Astrocyte (in vitro differentiated cells and primary cell): ENCODE measurements around the gene SHB. TPM values are rescaled to one million over a fixed set of nuclear protein-coding genes. Genes with fewer than 3 reads are reported as not detected.

Experiments
- DNase-seq: peaks from one replicate; pipeline ENCODE4 v3.0.0-alpha.2; 2010; ENCODE audit warnings: low read depth
- FAIRE-seq: peaks from 2 replicates; lab custom pipeline; 2011; peaks lifted over from hg19 to GRCh38; lab: Jason Lieb, UNC
- H2AFZ ChIP-seq: 2 replicates; pipeline ENCODE4 v1.6.0; 2012; ENCODE audit warnings: low read depth, low read length, inconsistent platforms
- H3K27ac ChIP-seq: 2 replicates; pipeline ENCODE4 v1.5.1; 2011; ENCODE audit warnings: low read depth, low read length, inconsistent platforms
- H3K27me3 ChIP-seq: 2 replicates; pipeline ENCODE4 v1.6.0; 2011; ENCODE audit warnings: low read length, inconsistent platforms; ENCODE audit not compliant: insufficient read depth
- H3K36me3 ChIP-seq: 2 replicates; pipeline ENCODE4 v1.5.1; 2011; ENCODE audit warnings: low read length, inconsistent platforms; ENCODE audit not compliant: insufficient read depth
- H3K4me1 ChIP-seq: 2 replicates; pipeline ENCODE4 v1.5.1; 2011; ENCODE audit warnings: low read length, inconsistent platforms; ENCODE audit not compliant: insufficient read depth
- H3K4me2 ChIP-seq: 2 replicates; pipeline ENCODE4 v1.6.0; 2012; ENCODE audit warnings: low read length, inconsistent platforms
- H3K4me3 ChIP-seq: 2 replicates; pipeline ENCODE4 v1.5.1; 2011; ENCODE audit warnings: low read depth, mild to moderate bottlenecking, low read length, inconsistent platforms; ENCODE audit not compliant: insufficient read depth
- H3K79me2 ChIP-seq: 2 replicates; pipeline ENCODE4 v1.6.0; 2012; ENCODE audit warnings: mild to moderate bottlenecking, low read length, inconsistent platforms; ENCODE audit not compliant: insufficient read depth
- H3K9ac ChIP-seq: 2 replicates; pipeline ENCODE4 v1.6.0; 2012; ENCODE audit warnings: mild to moderate bottlenecking, low read length, inconsistent platforms
- H3K9me3 ChIP-seq: 2 replicates; pipeline ENCODE4 v1.5.1; 2012; ENCODE audit warnings: low read depth, mild to moderate bottlenecking, low read length, inconsistent platforms; ENCODE audit not compliant: insufficient read depth
- H4K20me1 ChIP-seq: 2 replicates; pipeline ENCODE4 v1.6.0; 2012; ENCODE audit warnings: low read length, inconsistent platforms; ENCODE audit not compliant: insufficient read depth
- H3K27ac Mint-ChIP-seq: one replicate; pipeline ENCODE4 v1.8.0; 2021; ENCODE audit warnings: mild to moderate bottlenecking, mixed read lengths; ENCODE audit not compliant: unreplicated experiment
- H3K27me3 Mint-ChIP-seq: one replicate; pipeline ENCODE4 v1.8.0; 2021; ENCODE audit warnings: low read depth, mixed read lengths; ENCODE audit not compliant: unreplicated experiment
- H3K36me3 Mint-ChIP-seq: one replicate; pipeline ENCODE4 v1.8.0; 2021; ENCODE audit warnings: low read depth, mixed read lengths; ENCODE audit not compliant: unreplicated experiment
- H3K4me1 Mint-ChIP-seq: one replicate; pipeline ENCODE4 v1.8.0; 2021; ENCODE audit warnings: low read depth, mixed read lengths; ENCODE audit not compliant: unreplicated experiment
- H3K4me3 Mint-ChIP-seq: one replicate; pipeline ENCODE4 v1.8.0; 2021; ENCODE audit warnings: mild to moderate bottlenecking, moderate library complexity, mixed read lengths; ENCODE audit not compliant: unreplicated experiment
- H3K9me3 Mint-ChIP-seq: one replicate; pipeline ENCODE4 v1.8.0; 2021; ENCODE audit warnings: mild to moderate bottlenecking, mixed read lengths; ENCODE audit not compliant: unreplicated experiment
- CTCF ChIP-seq: IDR thresholded peaks from 2 replicates; pipeline ENCODE4 v1.5.1; 2011; ENCODE audit warnings: low read depth, mild to moderate bottlenecking, inconsistent platforms, low read length, moderate library complexity; ENCODE audit not compliant: insufficient read depth
- EZH2 ChIP-seq: IDR thresholded peaks from 2 replicates; pipeline ENCODE4 v1.6.1; 2012; ENCODE audit warnings: mild to moderate bottlenecking, low read length, inconsistent platforms; ENCODE audit not compliant: insufficient read depth
- total RNA-seq: library from RNA; stranded (reverse); gene quantifications from 2 replicates; pipeline ENCODE4 v1.2.1, GENCODE V29; 2021

SHB gene
- total RNA-seq, 1 donor from 2014 or later, result 53.4 TPM

- peak overlapping the region; percentile 77 for H3K4me3 Mint-ChIP-seq
Measured at GRCh38 chr9:37943345-37944265, 125.4 kb downstream of the SHB start.

GRCh38 chr9:37942621-37943344 lies 126.2 kb downstream of the SHB start:
- Histone ChIP-seq H3K4me3 (no peak overlapping the region), H3K9me3 (no peaks in the 10 kb centered on the region), H2AFZ (no peak overlapping the region), H3K27me3 (no peaks in the 10 kb centered on the region), H3K4me1 (peaks cover 68% of the 10 kb centered on the region), H3K79me2 (peaks cover 33% of the 10 kb centered on the region), H3K4me2 (peak overlapping the region; percentile 63), H3K9ac (peak overlapping the region; percentile 44), H3K36me3 (peaks cover 8% of the 10 kb centered on the region), H4K20me1 (no peaks in the 10 kb centered on the region), H3K27ac (peak overlapping the region; percentile 67)
- peaks cover 39% of the 10 kb centered on the region for H3K36me3 Mint-ChIP-seq
- H3K4me3 Mint-ChIP-seq, result no peak overlapping the region
- H3K27me3 Mint-ChIP-seq, result no peaks in the 10 kb centered on the region
- no peak for TF ChIP-seq EZH2
- TF ChIP-seq CTCF, result no peak
- no peaks in the 10 kb centered on the region for H3K9me3 Mint-ChIP-seq
- peak overlapping the region; percentile 98 for H3K27ac Mint-ChIP-seq
- H3K4me1 Mint-ChIP-seq, result peaks cover 63% of the 10 kb centered on the region
- DNase-seq, result no peak
- FAIRE-seq, result no peak

More at GRCh38 chr9:37943345-37944265, 125.4 kb downstream of the SHB start:
- DNase-seq, result peak; percentile 97
- Mint-ChIP-seq H3K9me3 (no peaks in the 10 kb centered on the region), H3K4me1 (peaks cover 61% of the 10 kb centered on the region), H3K27ac (peak overlapping the region; percentile 98), H3K36me3 (peaks cover 39% of the 10 kb centered on the region), H3K27me3 (no peaks in the 10 kb centered on the region)
- no peaks in the 10 kb centered on the region for H3K27me3 ChIP-seq
- H3K79me2 ChIP-seq, result peaks cover 34% of the 10 kb centered on the region
- no peak for TF ChIP-seq EZH2
- TF ChIP-seq CTCF, result no peak
- no peaks in the 10 kb centered on the region for H4K20me1 ChIP-seq
- H3K27ac ChIP-seq, result peak overlapping the region; percentile 67
- peak overlapping the region; percentile 65 for H3K4me2 ChIP-seq
- H3K9ac ChIP-seq, result peak overlapping the region; percentile 46
- FAIRE-seq, result peak; percentile 81
- H3K9me3 ChIP-seq, result no peaks in the 10 kb centered on the region
- no peak overlapping the region for H2AFZ ChIP-seq
- no peak overlapping the region for H3K4me3 ChIP-seq
- peaks cover 64% of the 10 kb centered on the region for H3K4me1 ChIP-seq
- peaks cover 9% of the 10 kb centered on the region for H3K36me3 ChIP-seq
